GM15510 (cell line): ENCODE measurements around the gene SPATA6L.

Source experiments
- POLR2A ChIP-seq: IDR thresholded peaks from 3 replicates; pipeline ENCODE4 v1.6.1; 2011; ENCODE audit warnings: borderline replicate concordance; ENCODE audit not compliant: insufficient read length; ENCODE audit errors: extremely low read depth

The SPATA6L gene

DNA sequence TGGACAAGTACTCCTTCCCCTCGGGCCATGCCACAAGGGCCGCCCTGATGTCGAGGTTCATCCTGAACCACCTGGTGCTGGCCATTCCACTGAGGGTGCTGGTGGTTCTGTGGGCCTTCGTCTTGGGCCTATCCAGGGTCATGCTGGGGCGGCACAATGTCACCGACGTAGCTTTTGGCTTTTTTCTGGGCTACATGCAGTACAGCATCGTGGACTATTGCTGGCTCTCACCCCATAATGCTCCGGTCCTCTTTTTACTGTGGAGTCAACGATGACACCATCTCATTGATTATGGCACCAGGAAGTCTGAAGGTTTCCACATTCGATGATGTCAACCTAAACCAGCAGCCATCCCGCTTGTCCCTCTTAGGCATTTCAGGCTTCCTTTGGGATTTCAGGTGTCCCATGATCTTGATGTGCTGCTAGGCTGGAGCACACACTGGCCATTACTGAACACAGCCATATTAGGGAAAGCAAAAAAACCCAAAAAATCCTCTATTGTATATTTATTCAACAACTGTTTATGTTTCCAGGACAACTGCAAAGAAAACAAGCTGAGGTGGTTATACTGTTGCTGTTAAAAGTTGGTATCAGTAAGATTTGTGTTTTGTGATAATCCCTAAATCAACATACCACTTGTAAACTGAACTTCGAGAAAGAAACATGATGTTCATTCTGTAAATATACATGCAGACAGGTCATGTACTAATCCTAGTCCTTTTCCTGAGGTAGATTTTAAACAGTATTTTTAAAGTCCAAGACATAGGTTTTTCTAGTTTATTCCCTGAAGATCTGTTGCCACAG, 3.1 kb downstream of the SPATA6L start:
- no peak for TF ChIP-seq POLR2A

- TF ChIP-seq POLR2A: peak; percentile 89
These were observed 3.9 kb downstream of the SPATA6L start, which contains the start of gene PLPP6 for GRCh38 chr9:4662108-4662988. PLPP6 (plus strand) TSS chr9:4662294; CDS start chr9:4662376, 82 bp downstream.

GRCh38 chr9:4661611-4662010, 4.7 kb downstream of the SPATA6L start:
- no peak for TF ChIP-seq POLR2A

DNA sequence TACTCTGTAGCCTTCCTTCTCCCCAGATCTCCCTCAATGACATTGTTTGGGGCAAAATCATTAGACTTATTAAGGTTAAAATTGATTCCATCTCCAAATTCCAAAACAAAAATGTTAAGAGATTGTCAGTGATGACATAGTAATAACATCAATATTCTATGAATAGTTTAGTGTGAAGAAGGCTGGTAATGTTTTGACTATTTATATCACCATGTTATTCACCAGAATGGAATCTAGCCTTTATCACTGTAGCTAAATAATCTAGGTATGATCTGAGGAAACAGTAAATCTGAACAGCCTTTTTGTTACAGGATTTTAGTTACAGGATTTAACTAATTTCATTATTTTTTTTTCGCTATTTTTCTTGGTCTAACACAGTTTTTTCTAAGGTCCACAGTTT, 5.1 kb downstream of the SPATA6L start:
- TF ChIP-seq POLR2A: no peak

- TF ChIP-seq POLR2A: no peak
These were observed 8.7 kb downstream of the SPATA6L start for GRCh38 chr9:4657426-4658159.

DNA sequence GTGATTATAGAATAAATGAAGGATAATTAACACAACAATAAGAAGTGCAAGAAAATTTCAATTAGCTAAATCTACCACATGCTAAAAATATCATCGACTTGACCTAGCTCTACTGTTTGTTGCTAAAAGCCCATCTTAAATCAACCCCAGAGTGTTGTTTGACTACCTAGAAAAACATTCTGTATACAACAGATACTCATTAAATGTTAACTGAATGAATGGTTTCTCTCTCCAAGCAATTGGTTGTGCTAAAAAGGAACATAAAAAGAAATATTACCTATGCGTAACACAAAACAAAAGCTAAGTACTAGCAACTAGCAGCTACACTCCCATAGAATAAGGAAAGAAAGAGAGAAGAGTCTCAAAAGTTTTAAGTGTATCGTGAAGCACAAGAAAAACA, 9.7 kb downstream of the SPATA6L start:
- no peak for TF ChIP-seq POLR2A

GRCh38 chr9:4654538-4654937, 11.7 kb downstream of the SPATA6L start:
- TF ChIP-seq POLR2A: no peak

DNA sequence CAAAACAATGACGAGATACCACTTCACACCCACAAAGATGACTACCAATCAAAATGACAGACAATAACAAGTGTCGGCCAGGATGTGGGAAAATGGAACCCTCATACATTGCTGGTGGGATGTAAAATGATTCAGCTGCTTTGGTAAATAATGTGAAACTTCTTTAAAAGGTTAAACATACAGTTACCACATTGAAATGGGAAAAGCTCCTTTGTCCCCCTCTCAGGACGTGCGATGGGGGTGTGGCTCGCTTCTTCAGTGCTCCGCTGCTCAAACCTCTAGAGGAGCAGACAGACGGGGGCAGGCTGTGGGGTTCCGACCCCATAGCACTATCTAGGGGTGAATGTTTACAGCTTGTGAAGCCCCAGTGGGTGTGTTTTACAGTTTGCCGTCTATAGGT, 12.2 kb downstream of the SPATA6L start:
- no peak for TF ChIP-seq POLR2A

DNA sequence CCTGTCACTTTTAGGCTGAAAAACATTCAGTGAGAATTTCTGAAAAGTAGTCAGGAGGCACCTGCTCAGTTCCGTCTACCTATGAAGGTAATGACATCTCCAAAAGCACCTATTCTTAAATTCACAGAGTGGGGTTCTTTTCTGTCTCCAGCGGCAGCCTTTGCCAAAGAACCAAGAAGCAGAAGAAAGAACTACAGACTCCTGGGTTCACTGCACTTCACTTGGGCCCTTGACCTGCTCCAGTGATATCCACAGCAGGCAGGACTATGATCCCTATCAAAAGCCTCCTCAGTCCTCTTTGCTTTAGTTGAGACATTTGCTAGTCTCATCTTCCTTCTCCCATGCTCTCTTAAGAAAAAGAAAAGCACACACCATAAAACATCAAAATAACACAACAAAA, 23.9 kb downstream of the SPATA6L start:
- no peak for TF ChIP-seq POLR2A

- no peak for TF ChIP-seq POLR2A
These were observed 26.3 kb downstream of the SPATA6L start for GRCh38 chr9:4640027-4640426.

GRCh38 chr9:4639420-4639819, 26.9 kb downstream of the SPATA6L start:
- no peak for TF ChIP-seq POLR2A

GRCh38 chr9:4638968-4639367, 27.3 kb downstream of the SPATA6L start:
- TF ChIP-seq POLR2A: no peak

- TF ChIP-seq POLR2A: no peak
These were observed 35.4 kb downstream of the SPATA6L start for GRCh38 chr9:4630836-4631235.

DNA sequence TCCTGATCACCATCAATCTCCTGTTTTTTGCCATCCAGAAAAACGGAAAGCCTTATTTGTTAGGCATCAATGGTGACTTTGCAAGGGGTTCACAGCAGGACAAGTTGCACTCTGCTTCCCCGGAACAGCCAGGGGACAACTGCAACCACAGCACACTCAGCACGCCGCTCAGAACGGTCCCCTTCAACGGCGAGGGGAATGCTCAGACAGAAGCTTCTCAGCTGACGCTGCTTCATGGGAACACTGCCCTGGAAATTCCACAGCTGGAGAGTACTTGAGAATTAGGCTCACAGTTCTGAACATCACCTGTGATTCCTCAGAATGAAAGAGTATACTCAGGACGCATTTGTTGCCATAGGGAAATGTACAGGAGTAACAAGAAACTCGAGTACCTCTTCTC, 44.3 kb downstream of the SPATA6L start:
- TF ChIP-seq POLR2A: no peak
